ENCODE data around the gene PFKFB3.
"Not testable (repeated sequence)": the region's sequence is repeated elsewhere in the genome, so short reads cannot be mapped to it uniquely, and the experiment has no call there.

The PFKFB3 gene

DNA sequence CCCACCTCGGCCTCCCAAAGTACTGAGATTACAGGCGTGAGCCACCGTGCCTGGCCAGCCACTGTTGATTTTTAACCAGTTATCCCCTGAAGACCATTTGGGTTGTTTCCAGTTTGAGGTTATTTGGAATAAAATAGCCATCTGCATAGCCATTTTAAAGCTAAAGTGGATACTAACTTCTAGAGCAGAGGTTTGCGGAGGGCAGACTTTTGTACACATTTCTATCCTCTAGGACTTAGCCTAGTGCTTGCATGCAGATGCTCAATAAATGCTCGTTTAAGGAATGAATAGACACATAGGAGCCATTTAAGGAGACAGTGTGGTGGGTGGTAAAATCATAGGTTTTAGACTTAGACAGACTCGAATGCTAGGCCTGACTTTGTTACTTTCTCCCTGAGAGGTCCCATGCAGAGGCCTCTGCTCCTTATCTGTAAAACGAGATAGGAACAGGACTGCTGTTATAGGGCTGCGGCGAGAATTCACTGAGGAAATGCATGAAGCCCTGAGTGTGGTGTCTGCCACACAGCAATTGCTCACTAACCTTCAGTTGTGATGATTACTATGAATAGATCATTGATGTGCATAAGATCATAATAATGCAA lies 75.9 kb downstream of the PFKFB3 start:
- peak overlapping the region; percentile 71 for H3K27ac ChIP-seq
- TF ChIP-seq, protein P1, sequence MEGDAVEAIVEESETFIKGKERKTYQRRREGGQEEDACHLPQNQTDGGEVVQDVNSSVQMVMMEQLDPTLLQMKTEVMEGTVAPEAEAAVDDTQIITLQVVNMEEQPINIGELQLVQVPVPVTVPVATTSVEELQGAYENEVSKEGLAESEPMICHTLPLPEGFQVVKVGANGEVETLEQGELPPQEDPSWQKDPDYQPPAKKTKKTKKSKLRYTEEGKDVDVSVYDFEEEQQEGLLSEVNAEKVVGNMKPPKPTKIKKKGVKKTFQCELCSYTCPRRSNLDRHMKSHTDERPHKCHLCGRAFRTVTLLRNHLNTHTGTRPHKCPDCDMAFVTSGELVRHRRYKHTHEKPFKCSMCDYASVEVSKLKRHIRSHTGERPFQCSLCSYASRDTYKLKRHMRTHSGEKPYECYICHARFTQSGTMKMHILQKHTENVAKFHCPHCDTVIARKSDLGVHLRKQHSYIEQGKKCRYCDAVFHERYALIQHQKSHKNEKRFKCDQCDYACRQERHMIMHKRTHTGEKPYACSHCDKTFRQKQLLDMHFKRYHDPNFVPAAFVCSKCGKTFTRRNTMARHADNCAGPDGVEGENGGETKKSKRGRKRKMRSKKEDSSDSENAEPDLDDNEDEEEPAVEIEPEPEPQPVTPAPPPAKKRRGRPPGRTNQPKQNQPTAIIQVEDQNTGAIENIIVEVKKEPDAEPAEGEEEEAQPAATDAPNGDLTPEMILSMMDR (conservative IDR thresholded peaks at IDR 0.05) = no peak

DNA sequence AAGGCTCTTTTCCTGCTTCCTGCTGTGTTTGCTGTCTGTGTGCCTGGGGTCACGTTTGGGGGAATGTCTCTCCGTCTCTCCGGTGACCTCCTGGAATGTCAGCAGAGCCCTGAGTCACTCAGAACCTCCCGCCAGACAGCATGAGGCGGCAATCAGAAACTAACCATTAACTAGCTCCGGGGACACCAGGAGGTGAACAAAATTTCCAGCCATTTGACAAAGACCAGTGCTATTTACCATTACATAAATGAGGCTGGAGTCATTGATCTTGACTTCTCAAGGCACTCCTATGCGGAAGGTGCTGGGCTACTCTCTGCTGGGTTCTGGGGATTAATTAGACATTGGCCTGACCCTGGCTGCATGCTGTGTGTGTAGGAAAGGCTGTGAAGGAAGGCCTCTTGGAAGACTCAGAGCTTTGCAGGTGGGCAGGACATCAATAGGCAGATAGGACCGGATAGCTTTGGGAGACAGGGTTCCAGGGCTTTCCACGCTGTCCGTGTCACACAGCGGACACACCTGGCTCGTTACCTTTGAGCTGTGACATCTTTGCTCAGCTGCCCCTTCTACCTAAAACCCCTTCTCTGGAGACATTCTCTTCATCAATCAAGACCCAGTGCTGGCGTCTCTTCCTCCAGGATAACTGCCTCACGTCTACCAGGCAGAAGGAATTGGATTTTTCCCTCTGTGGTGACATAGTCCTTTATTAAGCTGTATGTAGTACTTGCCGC lies 77.0 kb downstream of the PFKFB3 start:
- TF ChIP-seq, protein P1 (conservative IDR thresholded peaks at IDR 0.05) = no peak
- H3K27ac ChIP-seq = peak overlapping the region; percentile 71

DNA sequence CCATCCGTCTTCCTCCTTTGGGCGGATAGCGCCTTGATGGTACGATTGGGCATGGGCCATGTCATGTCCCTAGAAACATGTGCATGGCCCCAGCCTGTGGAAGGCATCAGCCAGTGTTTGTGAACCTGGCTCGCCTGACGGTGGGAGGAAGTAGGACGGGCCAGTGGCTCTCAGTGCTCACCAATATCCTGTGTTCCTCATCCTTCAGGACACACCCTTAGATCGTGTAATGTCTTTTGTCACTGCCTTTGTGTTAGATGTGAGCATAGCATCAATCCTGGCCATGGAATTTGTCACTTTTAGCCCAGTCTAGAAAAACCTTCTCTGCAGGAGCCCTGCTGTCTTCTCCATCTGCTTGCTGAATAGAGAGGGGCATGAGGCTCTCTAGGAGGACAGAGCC lies 77.6 kb downstream of the PFKFB3 start:
- TF ChIP-seq, protein P1 (conservative IDR thresholded peaks at IDR 0.05) = no peak
- H3K27ac ChIP-seq = peak overlapping the region; percentile 71; the same call in 1 of the 2 replicates

DNA sequence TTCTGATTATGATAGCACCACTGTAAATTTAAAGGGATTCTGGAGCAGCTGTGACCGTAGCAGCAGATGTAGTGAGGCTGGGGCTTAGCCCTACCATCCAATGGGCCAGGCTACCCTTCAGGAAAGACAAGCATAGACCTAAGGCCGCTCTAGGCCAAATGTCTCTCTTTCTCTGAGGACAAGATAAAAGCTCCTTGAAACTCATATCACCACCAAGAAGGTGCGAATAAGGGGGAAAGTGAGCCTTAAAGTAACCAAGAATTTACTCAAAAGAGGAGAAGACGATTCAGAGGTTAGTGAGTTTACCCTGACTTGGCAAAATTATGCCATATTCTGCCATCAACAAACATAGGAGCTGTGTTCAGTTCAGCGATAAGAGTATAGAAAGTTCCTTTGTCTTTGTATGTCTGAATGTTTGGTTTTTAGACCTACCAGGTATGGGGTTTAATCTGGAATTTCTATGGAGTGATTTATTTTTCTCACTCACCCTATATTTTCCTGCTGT lies 79.8 kb downstream of the PFKFB3 start:
- no peak overlapping the region for H3K27ac ChIP-seq
- TF ChIP-seq, protein P1 (conservative IDR thresholded peaks at IDR 0.05) = no peak

DNA sequence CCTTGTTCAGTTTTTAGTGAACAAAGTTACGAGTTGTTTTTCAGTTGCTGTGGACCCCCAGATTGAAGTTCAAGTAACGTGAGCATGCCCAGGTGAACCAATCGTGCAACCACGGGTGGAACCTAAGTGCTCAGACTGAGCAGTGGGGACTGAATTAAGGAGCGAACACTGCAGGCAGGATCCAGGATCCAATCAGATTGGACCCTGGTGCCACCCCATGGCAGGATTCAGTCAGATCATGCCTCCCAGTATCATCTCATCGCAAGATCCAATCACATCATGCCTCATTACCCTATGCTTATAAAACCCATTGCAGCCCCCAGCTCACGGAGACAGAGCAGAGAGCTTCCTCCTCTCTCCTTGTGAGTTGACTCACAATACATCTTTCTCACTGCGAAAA lies 80.9 kb downstream of the PFKFB3 start:
- TF ChIP-seq, protein P1 (conservative IDR thresholded peaks at IDR 0.05) = no peak
- H3K27ac ChIP-seq = no peak overlapping the region

DNA sequence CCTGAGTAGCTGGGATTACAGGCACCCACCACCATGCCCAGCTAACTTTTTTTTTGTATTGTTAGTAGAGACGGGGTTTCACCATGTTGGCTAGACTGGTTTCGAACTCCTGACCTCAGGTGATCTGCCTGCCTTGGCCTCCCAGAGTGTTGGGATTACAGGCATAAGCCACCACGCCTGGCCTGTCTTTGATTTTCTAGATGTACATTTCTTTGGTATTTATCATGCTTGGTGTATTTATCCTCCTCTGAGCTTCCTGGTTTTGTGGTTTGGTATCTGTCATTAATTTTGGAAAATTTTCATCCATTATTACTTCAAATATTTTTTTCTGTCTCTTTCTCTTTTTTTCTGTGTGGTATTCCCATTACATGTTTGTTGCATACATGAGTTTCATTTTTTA lies 87.9 kb downstream of the PFKFB3 start:
- H3K27ac ChIP-seq = not testable (repeated sequence)

DNA sequence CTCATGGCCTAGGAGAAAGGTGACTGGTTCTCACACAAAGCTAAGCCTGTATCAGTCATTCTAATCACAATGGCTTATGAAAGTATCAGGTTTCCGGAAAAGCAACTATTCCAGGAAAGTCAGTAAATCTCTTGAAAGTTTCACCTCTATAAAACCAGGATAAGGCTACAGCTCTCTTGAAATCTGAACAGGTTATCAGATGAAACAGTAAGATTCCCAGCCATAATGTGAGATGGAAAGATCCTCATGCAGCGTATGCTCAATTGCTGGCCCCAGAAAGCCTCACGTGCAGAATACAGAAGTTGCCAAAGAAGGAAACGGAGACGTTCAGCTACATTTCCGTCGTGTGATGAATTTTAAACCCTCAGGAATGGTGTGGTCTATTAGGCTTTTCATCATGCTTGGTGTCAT lies 90.0 kb downstream of the PFKFB3 start:
- TF ChIP-seq, protein P1 (conservative IDR thresholded peaks at IDR 0.05) = no peak

DNA sequence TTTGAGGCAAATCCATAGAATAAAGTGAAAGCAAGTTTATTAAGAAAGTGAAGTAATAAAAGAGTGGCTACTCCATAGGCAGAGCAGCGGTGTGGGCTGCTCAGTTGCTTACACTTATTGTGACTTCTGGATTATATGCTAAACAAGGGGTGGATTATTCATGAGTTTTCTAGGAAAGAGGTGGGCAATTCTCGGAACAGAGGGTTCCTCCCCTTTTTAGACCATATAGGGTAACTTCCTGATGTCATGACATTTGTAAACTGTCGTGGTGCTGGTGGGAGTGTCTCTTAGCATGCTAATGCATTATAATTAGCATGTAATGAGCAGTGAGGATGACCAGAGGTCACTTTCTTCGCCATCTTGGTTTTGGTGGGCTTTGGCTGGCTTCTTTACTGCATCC lies 93.7 kb downstream of the PFKFB3 start:
- not testable (repeated sequence) for H3K27ac ChIP-seq

More for the DNA sequence above, 90.0 kb downstream of the PFKFB3 start:
- H3K27ac ChIP-seq = no peak overlapping the region

Data from VCaP (cell line).